Lower leg skin (tissue), 3 donors: ENCODE measurements around the gene ASCC1.

Experiments
- POLR2A ChIP-seq, 2 donors: fragments of 450-650 bp; IDR thresholded peaks; one replicate each; pipeline ENCODE4 v1.6.1; 2016 to 2017; ENCODE audit warnings: antibody characterized with exemption in 2 of 2, mild to moderate bottlenecking in 1 of 2, moderate library complexity in 1 of 2
- TF ChIP-seq, protein P1 (sequence below), 3 donors: fragments of 450-650 bp; IDR thresholded peaks; one replicate each; pipeline ENCODE4 v1.5.1; 2016; ENCODE audit warnings: antibody characterized with exemption in 3 of 3, mild to moderate bottlenecking in 3 of 3, moderate library complexity in 2 of 3

DNA sequence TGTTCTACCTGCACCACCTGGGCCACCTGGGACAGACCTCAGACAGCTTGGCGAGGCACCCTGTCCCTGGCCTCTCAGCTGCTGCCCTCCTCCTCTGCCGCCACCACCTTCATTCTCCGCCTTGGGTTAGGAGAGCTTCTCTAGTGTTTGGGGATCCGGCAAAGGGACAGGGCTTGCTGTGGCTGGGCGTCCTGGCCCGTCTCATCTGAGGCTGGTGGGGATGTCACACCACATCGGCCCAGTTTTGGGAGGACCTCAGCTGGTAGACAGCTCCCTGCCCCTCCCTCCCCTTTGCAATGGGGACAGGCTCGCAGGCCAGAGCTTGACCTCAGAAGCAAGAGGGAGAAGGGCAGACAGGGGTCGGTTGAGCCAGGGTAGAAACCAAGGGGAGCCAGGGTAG, 154.1 kb downstream of the ASCC1 start:
- TF ChIP-seq, protein P1, sequence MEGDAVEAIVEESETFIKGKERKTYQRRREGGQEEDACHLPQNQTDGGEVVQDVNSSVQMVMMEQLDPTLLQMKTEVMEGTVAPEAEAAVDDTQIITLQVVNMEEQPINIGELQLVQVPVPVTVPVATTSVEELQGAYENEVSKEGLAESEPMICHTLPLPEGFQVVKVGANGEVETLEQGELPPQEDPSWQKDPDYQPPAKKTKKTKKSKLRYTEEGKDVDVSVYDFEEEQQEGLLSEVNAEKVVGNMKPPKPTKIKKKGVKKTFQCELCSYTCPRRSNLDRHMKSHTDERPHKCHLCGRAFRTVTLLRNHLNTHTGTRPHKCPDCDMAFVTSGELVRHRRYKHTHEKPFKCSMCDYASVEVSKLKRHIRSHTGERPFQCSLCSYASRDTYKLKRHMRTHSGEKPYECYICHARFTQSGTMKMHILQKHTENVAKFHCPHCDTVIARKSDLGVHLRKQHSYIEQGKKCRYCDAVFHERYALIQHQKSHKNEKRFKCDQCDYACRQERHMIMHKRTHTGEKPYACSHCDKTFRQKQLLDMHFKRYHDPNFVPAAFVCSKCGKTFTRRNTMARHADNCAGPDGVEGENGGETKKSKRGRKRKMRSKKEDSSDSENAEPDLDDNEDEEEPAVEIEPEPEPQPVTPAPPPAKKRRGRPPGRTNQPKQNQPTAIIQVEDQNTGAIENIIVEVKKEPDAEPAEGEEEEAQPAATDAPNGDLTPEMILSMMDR (IDR thresholded peaks at IDR 0.05), result no peak
- no peak for TF ChIP-seq POLR2A (IDR thresholded peaks at IDR 0.05)
